Rectal smooth muscle tissue (tissue), 1 donor: ENCODE measurements around the gene ADM2.
A peak's percentile ranks its signal among the peaks of the same experiment; 100 is the strongest.

ENCODE experiments used
- H3K27ac ChIP-seq: one replicate; pipeline ENCODE4 v1.7.0; 2013; ENCODE audit warnings: low read depth, low read length, inconsistent platforms
- H3K27me3 ChIP-seq: one replicate; pipeline ENCODE4 v1.7.0; 2013; ENCODE audit warnings: low read length; ENCODE audit not compliant: control insufficient read depth, insufficient read depth
- H3K36me3 ChIP-seq: one replicate; pipeline ENCODE4 v1.7.0; 2013; ENCODE audit warnings: low read length; ENCODE audit not compliant: control insufficient read depth, insufficient read depth
- H3K4me1 ChIP-seq: one replicate; pipeline ENCODE4 v1.7.0; 2013; ENCODE audit warnings: low read length; ENCODE audit not compliant: control insufficient read depth, insufficient read depth
- H3K4me3 ChIP-seq: one replicate; pipeline ENCODE4 v1.7.0; 2013; ENCODE audit warnings: low read length
- H3K9ac ChIP-seq: one replicate; pipeline ENCODE4 v1.7.0; 2013; ENCODE audit warnings: low read length

The ADM2 gene

GRCh38 chr22:50465066-50465930 is 16.0 kb upstream of the ADM2 start:
- Histone ChIP-seq H3K36me3 (peaks cover 54% of the 10 kb centered on the region), H3K4me3 (no peak overlapping the region), H3K9ac (no peak overlapping the region), H3K27ac (no peak overlapping the region), H3K4me1 (no peaks in the 10 kb centered on the region), H3K27me3 (no peaks in the 10 kb centered on the region)

- Histone ChIP-seq H3K27ac (no peak overlapping the region), H3K4me1 (peaks cover 4% of the 10 kb centered on the region), H3K36me3 (peaks cover 46% of the 10 kb centered on the region), H3K9ac (no peak overlapping the region), H3K27me3 (no peaks in the 10 kb centered on the region), H3K4me3 (no peak overlapping the region)
These were observed 14.0 kb upstream of the ADM2 start for GRCh38 chr22:50467341-50467740.

- Histone ChIP-seq H3K27me3 (no peaks in the 10 kb centered on the region), H3K4me3 (no peak overlapping the region), H3K36me3 (peaks cover 45% of the 10 kb centered on the region), H3K9ac (no peak overlapping the region), H3K4me1 (peaks cover 4% of the 10 kb centered on the region), H3K27ac (no peak overlapping the region)
These were observed 13.4 kb upstream of the ADM2 start for GRCh38 chr22:50467773-50468440.

- Histone ChIP-seq H3K4me1 (peaks cover 10% of the 10 kb centered on the region), H3K9ac (no peak overlapping the region), H3K4me3 (no peak overlapping the region), H3K27me3 (no peaks in the 10 kb centered on the region), H3K27ac (no peak overlapping the region), H3K36me3 (peaks cover 38% of the 10 kb centered on the region)
These were observed 12.7 kb upstream of the ADM2 start for GRCh38 chr22:50468626-50469025.

- Histone ChIP-seq H3K4me1 (peaks cover 14% of the 10 kb centered on the region), H3K4me3 (peak overlapping the region; percentile 46), H3K27me3 (no peaks in the 10 kb centered on the region), H3K9ac (peak overlapping the region; percentile 55), H3K36me3 (peaks cover 31% of the 10 kb centered on the region), H3K27ac (no peak overlapping the region)
These were observed 11.7 kb upstream of the ADM2 start for GRCh38 chr22:50469377-50470305.

GRCh38 chr22:50470491-50470890 is 10.9 kb upstream of the ADM2 start:
- Histone ChIP-seq H3K4me1 (peaks cover 16% of the 10 kb centered on the region), H3K4me3 (peak overlapping the region; percentile 46), H3K27me3 (no peaks in the 10 kb centered on the region), H3K9ac (peak overlapping the region; percentile 55), H3K36me3 (peaks cover 24% of the 10 kb centered on the region), H3K27ac (no peak overlapping the region)

GRCh38 chr22:50471197-50471847 is 10.0 kb upstream of the ADM2 start:
- no peak overlapping the region for H3K4me3 ChIP-seq

GRCh38 chr22:50471962-50472361 is 9.4 kb upstream of the ADM2 start:
- Histone ChIP-seq H3K4me1 (peaks cover 16% of the 10 kb centered on the region), H3K4me3 (peak overlapping the region; percentile 21), H3K9ac (peak overlapping the region; percentile 30), H3K27ac (no peak overlapping the region), H3K36me3 (peaks cover 9% of the 10 kb centered on the region), H3K27me3 (no peaks in the 10 kb centered on the region)

More at GRCh38 chr22:50471197-50471847, 10.0 kb upstream of the ADM2 start:
- Histone ChIP-seq H3K27ac (no peak overlapping the region), H3K36me3 (peaks cover 16% of the 10 kb centered on the region), H3K9ac (no peak overlapping the region), H3K27me3 (no peaks in the 10 kb centered on the region), H3K4me1 (peaks cover 16% of the 10 kb centered on the region)

- H3K4me3 ChIP-seq = peak overlapping the region; percentile 82
- peaks cover 2% of the 10 kb centered on the region for H3K36me3 ChIP-seq
- H3K27ac ChIP-seq = no peak overlapping the region
- H3K4me1 ChIP-seq = peaks cover 16% of the 10 kb centered on the region
- no peaks in the 10 kb centered on the region for H3K27me3 ChIP-seq
- peak overlapping the region; percentile 66 for H3K9ac ChIP-seq
These were observed 8.3 kb upstream of the ADM2 start for GRCh38 chr22:50473088-50473487.

- Histone ChIP-seq H3K27me3 (no peaks in the 10 kb centered on the region), H3K4me1 (peaks cover 16% of the 10 kb centered on the region), H3K36me3 (no peaks in the 10 kb centered on the region), H3K9ac (peak overlapping the region; percentile 66), H3K27ac (peak overlapping the region; percentile 45), H3K4me3 (peak overlapping the region; percentile 82)
These were observed 7.3 kb upstream of the ADM2 start for GRCh38 chr22:50473855-50474671.
